Heart right ventricle (tissue), 16 donors: Measurements from ENCODE around the gene PIK3CD. TPM values are rescaled to one million over a fixed set of nuclear protein-coding genes. Genes with fewer than 3 reads are reported as not detected.
"Not testable (repeated sequence)": the region's sequence is repeated elsewhere in the genome, so short reads cannot be mapped to it uniquely, and the experiment has no call there.

Experiments
- ATAC-seq, 8 donors: fragments of 200-7000 bp; cut with Tn5 transposase; one replicate each; pipeline ENCODE4 v1.9.1; 2020; ENCODE audit warnings: mild to moderate bottlenecking in 8 of 8, moderate library complexity in 8 of 8, moderate number of reproducible peaks in 1 of 8
- DNase-seq, 2 donors: peaks; one replicate each; pipeline ENCODE4 v3.0.0-alpha.2; 2020
- H3K27ac ChIP-seq, 10 donors: fragments of 200-600 bp; sonication (generic) in 2 of 10; one replicate each; pipeline versions ENCODE4 v1.5.0 to v1.8.0; 2020 to 2022; ENCODE audit warnings: mild to moderate bottlenecking in 3 of 10
- H3K27me3 ChIP-seq, 7 donors: fragments of 200-600 bp; one replicate each; pipeline ENCODE4 v1.8.0; 2021 to 2022; ENCODE audit warnings: mild to moderate bottlenecking in 2 of 7
- H3K36me3 ChIP-seq, 9 donors: fragments of 200-600 bp; sonication (generic) in 1 of 9; one replicate each; pipeline versions ENCODE4 v1.5.0 to v1.8.0; 2020 to 2022; ENCODE audit warnings: mild to moderate bottlenecking in 2 of 9
- H3K4me1 ChIP-seq, 9 donors: fragments of 200-600 bp; sonication (generic) in 1 of 9; one replicate each; pipeline versions ENCODE4 v1.5.0 to v1.8.0; 2020 to 2022; ENCODE audit warnings: mild to moderate bottlenecking in 4 of 9
- H3K4me3 ChIP-seq, 10 donors: fragments of 200-600 bp; sonication (generic) in 2 of 10; one replicate each; pipeline versions ENCODE4 v1.5.0 to v1.8.0; 2020 to 2022; ENCODE audit warnings: mild to moderate bottlenecking in 7 of 10, moderate library complexity in 2 of 10
- H3K9me3 ChIP-seq, 11 donors: fragments of 200-600 bp in 10 of 11; sonication (generic) in 2 of 11; one replicate each; pipeline versions ENCODE4 v1.5.0 to v1.8.0; 2013 to 2022; ENCODE audit warnings: mild to moderate bottlenecking in 2 of 11, control low read depth in 1 of 11, moderate library complexity in 1 of 11
- CTCF ChIP-seq, 9 donors: fragments of 200-600 bp; sonication (generic) in 2 of 9; IDR thresholded peaks; one replicate each; pipeline versions ENCODE4 v1.5.0 to v1.8.0; 2021 to 2022; ENCODE audit warnings: antibody characterized with exemption in 9 of 9, mild to moderate bottlenecking in 5 of 9, moderate library complexity in 1 of 9
- WGBS, 2 donors: extraction: QIAGEN DNeasy Blood & Tissue Kit; methylation state at CpG; one replicate each; pipeline ENCODE4 v1.1.7; 2013; ENCODE audit warnings: inconsistent platforms in 1 of 2; 5-methylcytosine and 5-hydroxymethylcytosine counted together
- intact Hi-C, 10 donors: fragments of 100-400 bp; cut with DNase I; formaldehyde crosslinking; loops; one replicate each; pipeline versions ENCODE4 v1.11.1 to v1.14.2; 2022
- polyA plus RNA-seq, 2 donors: library from polyadenylated mRNA; stranded (reverse); fragments of 200-250 nt; gene quantifications; one replicate each; pipeline ENCODE4 v1.2.3, GENCODE V29; 2013
- total RNA-seq, 10 donors: library from RNA; stranded (reverse); fragmentation: NEBNext Ultra II Directional in 3 of 10; extraction: Animal tissue kit (Norgen Biotek cat#: 25700) in 3 of 10; gene quantifications; one replicate each; pipeline versions ENCODE4 v1.2.1 to v1.2.4, GENCODE V29; 2021 to 2023
- donor health status: Arrhythmogenic right ventricular cardiomyopathy.
- donor health status: ischemic (EF 13 %, LVEDD 7.1; RV severe dilation, severe dysfunction).
- donor health status: healthy with polysubstance abuse.
- donor health status: DM: no; HTN: yes; CAD: no.
- donor health status: DM: no; HTN: no; CAD: no.
- donor health status: ischemic (EF 25% LVEDD 6.9; RV normal size, moderate dysfunction).
- donor health status: ischemic (EF 25% LVEDD 5.7; RV mildly dilated, moderate dysfunction).
- donor health status: healthy.
- donor health status: DM: yes; HTN: yes; CAD: no.
- donor health status: Ischemic cardiomyopathy.
- donor health status: ischemic (EF 35%, LVEDD 5.7; RV mildly dilated, moderate dysfunction).
- donor health status: nonischemic (EF 11% LVEDD 7.7; RV severe dilation, severe dysfunction).
- donor health status: DM: yes; HTN: yes; CAD: no.
- donor health status: PGD.
- donor health status: ischemic (EF 29% LVEDD 5.4; RV normal size, mild dysfunction).
- donor health status: nonischemic (EF 23%, LVEDD 6.1; RV moderate dilation, normal function).

PIK3CD gene
- total and polyA plus RNA-seq, 12 donors = 1.0 to 12.1 (median 2.7) TPM

- Histone ChIP-seq H3K4me1 (peaks cover 0 to 20% (median 0%) of the 10 kb centered on the region in 9 donors), H3K9me3 (no peaks in the 10 kb centered on the region), H3K27me3 (peaks cover 0 to 17% (median 0%) of the 10 kb centered on the region in 7 donors), H3K36me3 (peaks cover 0 to 38% (median 0%) of the 10 kb centered on the region in 9 donors), H3K27ac (no peak overlapping the region), H3K4me3 (no peak overlapping the region)
- intact Hi-C loops = no loop called here
- ATAC-seq (no peak), DNase-seq (no peak)
- WGBS, 2 donors = 91 to 92% methylated on average over 5 of the region's 5 CpGs
- no peak for TF ChIP-seq CTCF (IDR thresholded peaks at IDR 0.05)
Measured at GRCh38 chr1:9672444-9672843, 20.9 kb downstream of the PIK3CD start.

GRCh38 chr1:9675393-9675792 lies 23.9 kb downstream of the PIK3CD start:
- 70 to 81% methylated on average over 3 of the region's 3 CpGs for WGBS, 2 donors
- no peak for DNase-seq

DNA sequence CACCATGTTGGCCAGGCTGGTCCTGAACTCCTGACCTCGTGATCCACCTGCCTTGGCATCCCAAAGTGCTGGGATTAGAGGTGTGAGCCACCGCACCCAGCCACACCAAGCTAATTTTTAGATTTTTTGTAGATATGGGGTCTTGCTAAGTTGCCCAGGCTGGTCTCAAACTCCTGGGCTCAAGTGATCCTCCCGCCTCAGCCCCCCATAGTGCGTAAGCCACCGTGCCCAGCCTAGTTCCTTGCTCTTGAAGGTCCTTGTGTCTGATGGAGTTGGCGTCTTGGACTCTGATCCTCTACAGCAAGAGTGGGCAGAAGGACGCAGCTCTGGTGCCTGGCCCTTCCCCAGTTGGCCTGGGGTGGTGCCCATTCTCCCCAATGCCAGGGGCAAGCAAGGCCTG lies 24.6 kb downstream of the PIK3CD start:
- WGBS, 2 donors = 98% methylated on average over 7 of the region's 7 CpGs
- DNase-seq, H3K27ac ChIP-seq, H3K4me3 ChIP-seq, intact Hi-C loops, H3K9me3 ChIP-seq, ATAC-seq, H3K27me3 ChIP-seq, H3K4me1 ChIP-seq: not testable (repeated sequence)
- H3K36me3 ChIP-seq = peaks cover 0 to 26% (median 0%) of the 10 kb centered on the region in 9 donors

More at GRCh38 chr1:9675393-9675792, 23.9 kb downstream of the PIK3CD start:
- H3K27ac ChIP-seq = no peak overlapping the region
- H3K9me3 ChIP-seq = no peaks in the 10 kb centered on the region
- H3K4me1 ChIP-seq = peaks cover 0 to 3% (median 0%) of the 10 kb centered on the region in 9 donors
- H3K4me3 ChIP-seq = no peak overlapping the region
- peaks cover 0 to 30% (median 0%) of the 10 kb centered on the region in 9 donors for H3K36me3 ChIP-seq
- TF ChIP-seq CTCF (IDR thresholded peaks at IDR 0.05) = no peak
- intact Hi-C loops = loop anchor here in 1 of 10 donors (2.0 kb wide), 1 partner anchor 33 kb away; no protein-coding TSS in a partner anchor
- no peak for ATAC-seq
- H3K27me3 ChIP-seq = no peaks in the 10 kb centered on the region

DNA sequence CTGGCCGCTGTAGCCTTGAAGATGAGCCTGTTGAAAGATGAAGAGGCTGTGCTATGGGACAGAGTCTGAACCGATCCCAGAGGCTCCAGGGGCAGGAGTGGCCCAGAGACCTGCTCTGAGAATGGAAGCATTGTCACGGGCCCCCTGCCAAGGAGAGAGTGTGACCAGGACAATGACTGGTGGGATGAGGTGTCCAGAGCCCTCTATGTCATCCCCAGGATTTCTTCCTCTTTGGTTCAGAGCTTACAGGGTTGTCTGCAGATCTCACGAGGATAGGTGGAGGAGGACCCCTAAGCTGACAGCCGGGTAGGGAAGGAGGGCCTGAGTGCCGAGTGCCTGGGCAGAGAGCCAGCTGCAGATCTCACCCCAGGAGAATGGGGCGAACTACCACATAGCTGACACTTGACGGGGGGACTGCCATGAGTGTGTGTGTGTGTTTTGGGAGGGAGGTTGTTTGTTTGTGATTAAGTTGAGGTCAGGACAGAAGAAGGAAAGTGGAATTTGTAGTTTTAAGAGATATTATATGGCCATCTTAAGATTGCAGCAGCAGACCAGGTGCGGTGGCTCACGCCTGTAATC lies 25.4 kb downstream of the PIK3CD start:
- 52 to 57% methylated on average over 10 of the region's 10 CpGs for WGBS, 2 donors
- intact Hi-C loops = no loop called here
- no peak for TF ChIP-seq CTCF (IDR thresholded peaks at IDR 0.05)
- H3K27ac ChIP-seq = no peak overlapping the region
- no peak overlapping the region for H3K4me3 ChIP-seq
- H3K27me3 ChIP-seq = no peaks in the 10 kb centered on the region
- H3K9me3 ChIP-seq = no peaks in the 10 kb centered on the region
- ATAC-seq (peak in 1 of 8 donors; percentile 14), DNase-seq (no peak)
- H3K4me1 ChIP-seq = peaks cover 0 to 7% (median 0%) of the 10 kb centered on the region in 9 donors
- H3K36me3 ChIP-seq = peaks cover 0 to 22% (median 0%) of the 10 kb centered on the region in 9 donors

- H3K9me3 ChIP-seq = no peaks in the 10 kb centered on the region
- peaks cover 0 to 14% (median 0%) of the 10 kb centered on the region in 9 donors for H3K4me1 ChIP-seq
- H3K4me3 ChIP-seq = no peak overlapping the region
- TF ChIP-seq CTCF (IDR thresholded peaks at IDR 0.05) = no peak
- no peaks in the 10 kb centered on the region for H3K27me3 ChIP-seq
- no peak for DNase-seq
- 93 to 97% methylated on average over 2 of the region's 2 CpGs for WGBS, 2 donors
- intact Hi-C loops = loop anchor here in 1 of 10 donors (10.0 kb wide), 1 partner anchor 55 kb away; no protein-coding TSS in a partner anchor
- H3K27ac ChIP-seq = no peak overlapping the region
- ATAC-seq = no peak
- peaks cover 0 to 2% (median 0%) of the 10 kb centered on the region in 9 donors for H3K36me3 ChIP-seq
Measured at GRCh38 chr1:9680091-9680490, 28.6 kb downstream of the PIK3CD start.
